HepG2 (cell line): Measurements from ENCODE around the gene ATP6V0A1. TPM values are rescaled to one million over a fixed set of nuclear protein-coding genes. Genes with fewer than 3 reads are reported as not detected.

Source experiments
- ARID4A ChIP-seq: sonication (generic); formaldehyde crosslinking; IDR thresholded peaks from 2 replicates; pipeline ENCODE4 v1.5.0; 2020; ENCODE audit warnings: mild to moderate bottlenecking, missing genetic modification reagents, borderline replicate concordance
- ASH2L ChIP-seq: fragments of 300-600, 200-600 bp; sonication (generic); IDR thresholded peaks from 2 replicates; pipeline ENCODE4 v1.7.0; 2017; ENCODE audit warnings: low read depth, mild to moderate bottlenecking, moderate library complexity, mixed read lengths, low read length; ENCODE audit not compliant: insufficient read length
- DRAP1 ChIP-seq: IDR thresholded peaks from 2 replicates; pipeline ENCODE4 v1.6.1; 2016; ENCODE audit warnings: missing genetic modification reagents, missing compliant biosample characterization
- ELF1 ChIP-seq: sonication (generic); formaldehyde crosslinking; IDR thresholded peaks from 2 replicates; pipeline ENCODE4 v1.4.0; 2020; ENCODE audit warnings: missing genetic modification reagents
- FOSL2 ChIP-seq: sonication (generic); formaldehyde crosslinking; IDR thresholded peaks from 2 replicates; pipeline ENCODE4 v1.4.0; 2020; ENCODE audit warnings: missing genetic modification reagents
- GABPA ChIP-seq, 2 experiments: IDR thresholded peaks; 2 replicates each; pipeline ENCODE4 v1.6.1; 2011 to 2016; ENCODE audit warnings: low read depth in 2 of 2, low read length in 1 of 2, missing biosample characterization in 1 of 2, missing genetic modification characterization in 1 of 2
- KDM1A ChIP-seq: IDR thresholded peaks from 2 replicates; pipeline ENCODE4 v1.6.1; 2016; ENCODE audit warnings: missing compliant biosample characterization
- NCOR1 ChIP-seq: fragments of 200-600 bp; sonication (generic); IDR thresholded peaks from 2 replicates; pipeline ENCODE4 v1.7.0; 2017; ENCODE audit warnings: antibody characterized with exemption, low read length, borderline replicate concordance
- NFATC3 ChIP-seq: sonication (generic); formaldehyde crosslinking; IDR thresholded peaks from 2 replicates; pipeline ENCODE4 v1.5.1; 2020; ENCODE audit warnings: mild to moderate bottlenecking, missing genetic modification reagents
- REST ChIP-seq, 2 experiments: IDR thresholded peaks; 2 replicates each; pipeline ENCODE4 v1.6.1; 2011 to 2012; ENCODE audit warnings: low read length in 2 of 2, borderline replicate concordance in 1 of 2, low read depth in 1 of 2, mild to moderate bottlenecking in 1 of 2, moderate library complexity in 1 of 2
- RFX3 ChIP-seq: IDR thresholded peaks from 2 replicates; pipeline ENCODE4 v1.6.1; 2016; ENCODE audit warnings: missing biosample characterization, missing genetic modification reagents
- SIX4 ChIP-seq: sonication (generic); formaldehyde crosslinking; IDR thresholded peaks from 2 replicates; pipeline ENCODE4 v1.4.0; 2020; ENCODE audit warnings: missing genetic modification reagents
- SRSF1 ChIP-seq: fragments of 200-400 bp; formaldehyde crosslinking; optimal IDR thresholded peaks from 2 replicates; pipeline ENCODE3; 2017; ENCODE audit warnings: mild to moderate bottlenecking, low read depth, low read length, moderate library complexity
- TEF ChIP-seq: sonication (generic); formaldehyde crosslinking; IDR thresholded peaks from 2 replicates; pipeline ENCODE4 v1.5.0; 2020; ENCODE audit warnings: missing genetic modification reagents
- ZNF138 ChIP-seq: sonication (generic); formaldehyde crosslinking; IDR thresholded peaks from 2 replicates; pipeline ENCODE4 v1.5.0; 2020; ENCODE audit warnings: mild to moderate bottlenecking, low read depth, missing genetic modification reagents
- ZNF724P ChIP-seq: sonication (generic); formaldehyde crosslinking; IDR thresholded peaks from 2 replicates; pipeline ENCODE4 v1.8.0; 2022; ENCODE audit warnings: missing genetic modification reagents, borderline replicate concordance
- ZXDC ChIP-seq: sonication (generic); formaldehyde crosslinking; IDR thresholded peaks from 2 replicates; pipeline ENCODE4 v1.5.0; 2020; ENCODE audit warnings: mild to moderate bottlenecking, missing genetic modification reagents
- polyA plus RNA-seq, 8 experiments: library from polyadenylated mRNA; depleted of rRNA in 3 of 8; stranded (reverse) in 7 of 8; unstranded in 1 of 8; fragments of >200 nt; fragmentation: Illumina TruSeq in 4 of 8; extraction: Trizol in 4 of 8; gene quantifications; 2 replicates each; pipeline versions ENCODE4 v1.2.1 to v1.2.3, GENCODE V29; 2011 to 2016; ENCODE audit warnings: low read depth in 4 of 8, missing spikeins in 1 of 8, mixed read lengths in 1 of 8; ENCODE audit not compliant: insufficient read depth in 1 of 8
- total RNA-seq, 5 experiments: library from RNA; depleted of rRNA; stranded (reverse); fragments of >200 nt; fragmentation: Illumina TruSeq; extraction: Trizol; gene quantifications; 2 replicates each; pipeline ENCODE4 v1.2.3, GENCODE V29; 2016; ENCODE audit warnings: low read depth in 1 of 5

The ATP6V0A1 gene
- total and polyA plus RNA-seq, 2 of the 13 experiments (the other 11 are each of a cell fraction or from before 2014, with no cell fraction given): 27.9 to 54.1 TPM

GRCh38 chr17:42459256-42459800 lies 650 bp downstream of the ATP6V0A1 start (continued):
- TF ChIP-seq ARID4A (CRISPR knock-in tag) (peak; percentile 41; the same call in 1 of the 2 replicates), REST (IDR thresholded peaks at IDR 0.05; ENCODE audit: borderline replicate concordance in 1 of 2, low read depth in 1 of 2, low read length in 2 of 2) (peak in 1 of 2 experiments; percentile 44; a peak in 1 of 4 replicates), DRAP1 (CRISPR knock-in tag) (no peak), ZNF724P (CRISPR knock-in tag) (no peak), SRSF1 (no peak), NFATC3 (CRISPR knock-in tag) (no peak), FOSL2 (CRISPR knock-in tag) (0 out of 2 replicates have a peak, but pooled peaks have one; percentile 26), KDM1A (no peak), TEF (CRISPR knock-in tag) (no peak), NCOR1 (no peak), GABPA (IDR thresholded peaks at IDR 0.05; ENCODE audit: low read depth, low read length) (no peak), GABPA (CRISPR knock-in tag; IDR thresholded peaks at IDR 0.05; ENCODE audit: low read depth) (peak; percentile 64), ASH2L (no peak), ZXDC (CRISPR knock-in tag) (no peak), SIX4 (CRISPR knock-in tag) (no peak), ZNF138 (CRISPR knock-in tag) (no peak), ELF1 (0 out of 2 replicates have a peak, but pooled peaks have one; percentile 20), RFX3 (CRISPR knock-in tag) (no peak)
